H9 (cell line): ENCODE measurements around the gene ABCB8. TPM values are rescaled to one million over a fixed set of nuclear protein-coding genes. Genes with fewer than 3 reads are reported as not detected.

Source experiments
- DNase-seq: peaks from one replicate; pipeline ENCODE4 v3.0.0-alpha.2; 2017
- H2AFZ ChIP-seq: one replicate; pipeline ENCODE4 v1.6.1; 2013; ENCODE audit warnings: mild to moderate bottlenecking, low read length, control low read depth, moderate library complexity
- H2AK5ac ChIP-seq: 2 replicates; pipeline ENCODE4 v1.6.1; 2013; ENCODE audit warnings: low read length, control low read depth, mixed read lengths; ENCODE audit not compliant: insufficient read length
- H2BK120ac ChIP-seq: one replicate; pipeline ENCODE4 v1.6.1; 2013; ENCODE audit warnings: low read depth, mild to moderate bottlenecking, low read length, control low read depth, inconsistent platforms; ENCODE audit not compliant: poor library complexity, severe bottlenecking
- H2BK12ac ChIP-seq: 2 replicates; pipeline ENCODE4 v1.6.1; 2013; ENCODE audit warnings: low read length, control low read depth, mixed read lengths, low read depth; ENCODE audit not compliant: insufficient read length
- H2BK15ac ChIP-seq: 2 replicates; pipeline ENCODE4 v1.6.1; 2013; ENCODE audit warnings: low read depth, low read length, control low read depth
- H2BK20ac ChIP-seq: one replicate; pipeline ENCODE4 v1.6.1; 2013; ENCODE audit warnings: low read depth, mild to moderate bottlenecking, low read length, control low read depth, inconsistent platforms; ENCODE audit not compliant: poor library complexity, severe bottlenecking
- H2BK5ac ChIP-seq: 2 replicates; pipeline ENCODE4 v1.6.1; 2013; ENCODE audit warnings: low read length, control low read depth, mixed read lengths; ENCODE audit not compliant: insufficient read length
- H3K14ac ChIP-seq: 2 replicates; pipeline ENCODE4 v1.6.1; 2013; ENCODE audit warnings: low read length, control low read depth; ENCODE audit not compliant: insufficient read depth
- H3K18ac ChIP-seq: 2 replicates; pipeline ENCODE4 v1.6.1; 2013; ENCODE audit warnings: low read depth, mild to moderate bottlenecking, mixed read lengths, low read length, control low read depth; ENCODE audit not compliant: insufficient read length
- H3K23ac ChIP-seq: 2 replicates; pipeline ENCODE4 v1.6.1; 2013; ENCODE audit warnings: low read length, control low read depth, mixed read lengths, low read depth; ENCODE audit not compliant: insufficient read length
- H3K23me2 ChIP-seq: 2 replicates; pipeline ENCODE4 v1.6.1; 2013; ENCODE audit warnings: low read depth, mild to moderate bottlenecking, mixed read lengths, low read length, control low read depth; ENCODE audit not compliant: insufficient read length, poor library complexity, severe bottlenecking
- H3K27ac ChIP-seq: 2 replicates; pipeline ENCODE4 v1.5.1; 2013; ENCODE audit warnings: low read length, control low read depth, mixed read lengths, low read depth; ENCODE audit not compliant: insufficient read length
- H3K27me3 ChIP-seq: 2 replicates; pipeline ENCODE4 v1.6.1; 2013; ENCODE audit warnings: low read length, control low read depth, inconsistent platforms; ENCODE audit not compliant: insufficient read depth
- H3K4ac ChIP-seq: 2 replicates; pipeline ENCODE4 v1.6.1; 2013; ENCODE audit warnings: low read depth, mild to moderate bottlenecking, control low read depth, inconsistent platforms, low read length, moderate library complexity
- H3K4me1 ChIP-seq: 2 replicates; pipeline ENCODE4 v1.6.1; 2013; ENCODE audit warnings: low read length, control low read depth, inconsistent platforms; ENCODE audit not compliant: insufficient read depth
- H3K4me2 ChIP-seq: 2 replicates; pipeline ENCODE4 v1.6.1; 2013; ENCODE audit warnings: low read length, control low read depth, mixed read lengths; ENCODE audit not compliant: insufficient read length, insufficient read depth
- H3K56ac ChIP-seq: 2 replicates; pipeline ENCODE4 v1.6.1; 2013; ENCODE audit warnings: low read depth, mild to moderate bottlenecking, mixed read lengths, low read length, control low read depth; ENCODE audit not compliant: insufficient read length
- H3K79me1 ChIP-seq: 2 replicates; pipeline ENCODE4 v1.6.1; 2013; ENCODE audit warnings: low read depth, mild to moderate bottlenecking, moderate library complexity, low read length, control low read depth, inconsistent platforms; ENCODE audit not compliant: insufficient read depth, poor library complexity, severe bottlenecking
- H3K79me2 ChIP-seq: 2 replicates; pipeline ENCODE4 v1.6.1; 2013; ENCODE audit warnings: low read length, control low read depth, inconsistent platforms; ENCODE audit not compliant: insufficient read depth
- H3K9ac ChIP-seq: 2 replicates; pipeline ENCODE4 v1.6.1; 2013; ENCODE audit warnings: low read length, control low read depth, mixed read lengths; ENCODE audit not compliant: insufficient read length; ENCODE audit errors: extremely low read depth
- H3K9me3 ChIP-seq: one replicate; pipeline ENCODE4 v1.6.1; 2013; ENCODE audit warnings: low read depth, low read length, inconsistent platforms; ENCODE audit not compliant: control insufficient read depth
- H3T11ph ChIP-seq: one replicate; pipeline ENCODE4 v1.6.1; 2013; ENCODE audit warnings: mild to moderate bottlenecking, low read length, control low read depth, inconsistent platforms
- H4K20me1 ChIP-seq: one replicate; pipeline ENCODE4 v1.6.1; 2013; ENCODE audit not compliant: control insufficient read depth, insufficient read length, insufficient read depth
- H4K5ac ChIP-seq: 2 replicates; pipeline ENCODE4 v1.6.1; 2013; ENCODE audit warnings: low read depth, mild to moderate bottlenecking, mixed read lengths, low read length, control low read depth; ENCODE audit not compliant: insufficient read length
- H4K8ac ChIP-seq: replicated peaks from 2 replicates; pipeline ENCODE4 v1.6.1; 2013; ENCODE audit warnings: low read length, control low read depth, mixed read lengths, low read depth; ENCODE audit not compliant: insufficient read length
- H4K91ac ChIP-seq: 2 replicates; pipeline ENCODE4 v1.6.1; 2013; ENCODE audit warnings: low read depth, mild to moderate bottlenecking, moderate library complexity, mixed read lengths, low read length, control low read depth; ENCODE audit not compliant: insufficient read length
- H3K27ac Mint-ChIP-seq, 3 experiments: 2 replicates in 2 of 3; 3 replicates in 1 of 3; pipeline ENCODE4 v1.8.0; 2020 to 2021; ENCODE audit warnings: mixed read lengths in 3 of 3, mild to moderate bottlenecking in 1 of 3, moderate library complexity in 1 of 3
- H3K27me3 Mint-ChIP-seq: 2 replicates; pipeline ENCODE4 v1.8.0; 2021; ENCODE audit warnings: low read depth, mild to moderate bottlenecking, moderate library complexity, mixed read lengths
- H3K36me3 Mint-ChIP-seq, 3 experiments: 2 replicates in 2 of 3; 3 replicates in 1 of 3; pipeline ENCODE4 v1.8.0; 2020 to 2021; ENCODE audit warnings: low read depth in 3 of 3, mixed read lengths in 3 of 3; ENCODE audit not compliant: insufficient read depth in 1 of 3
- H3K4me1 Mint-ChIP-seq, 2 experiments: 2 replicates each; pipeline ENCODE4 v1.8.0; 2020; ENCODE audit warnings: mixed read lengths in 2 of 2
- H3K4me3 Mint-ChIP-seq, 2 experiments: 2 replicates in 1 of 2; 3 replicates in 1 of 2; pipeline ENCODE4 v1.8.0; 2020 to 2021; ENCODE audit warnings: mild to moderate bottlenecking in 2 of 2, mixed read lengths in 2 of 2, moderate library complexity in 1 of 2
- H3K9me3 Mint-ChIP-seq, 2 experiments: 2 replicates in 1 of 2; 3 replicates in 1 of 2; pipeline ENCODE4 v1.8.0; 2020; ENCODE audit warnings: mild to moderate bottlenecking in 2 of 2, mixed read lengths in 2 of 2, moderate library complexity in 1 of 2
- WGBS: extraction: QIAGEN DNeasy Blood & Tissue Kit; methylation state at CpG from one replicate; pipeline ENCODE4 v1.1.7; 2013; ENCODE audit warnings: missing lambda C conversion rate, low lambda C conversion rate, mixed read lengths; ENCODE audit not compliant: insufficient read length; ENCODE audit errors: extremely low coverage; 5-methylcytosine and 5-hydroxymethylcytosine counted together
- total RNA-seq: library from RNA; stranded (reverse); gene quantifications from 2 replicates; pipeline ENCODE4 v1.2.1, GENCODE V29; 2021
- TF ChIP-seq, protein P1 (sequence below): fragments of 200-600 bp; sonication (generic); conservative IDR thresholded peaks from 3 replicates; pipeline ENCODE4 v1.8.0; 2021; ENCODE audit warnings: antibody characterized with exemption, mild to moderate bottlenecking

The ABCB8 gene
- total RNA-seq, 1 experiment from 2014 or later, result 22.1 TPM

DNA sequence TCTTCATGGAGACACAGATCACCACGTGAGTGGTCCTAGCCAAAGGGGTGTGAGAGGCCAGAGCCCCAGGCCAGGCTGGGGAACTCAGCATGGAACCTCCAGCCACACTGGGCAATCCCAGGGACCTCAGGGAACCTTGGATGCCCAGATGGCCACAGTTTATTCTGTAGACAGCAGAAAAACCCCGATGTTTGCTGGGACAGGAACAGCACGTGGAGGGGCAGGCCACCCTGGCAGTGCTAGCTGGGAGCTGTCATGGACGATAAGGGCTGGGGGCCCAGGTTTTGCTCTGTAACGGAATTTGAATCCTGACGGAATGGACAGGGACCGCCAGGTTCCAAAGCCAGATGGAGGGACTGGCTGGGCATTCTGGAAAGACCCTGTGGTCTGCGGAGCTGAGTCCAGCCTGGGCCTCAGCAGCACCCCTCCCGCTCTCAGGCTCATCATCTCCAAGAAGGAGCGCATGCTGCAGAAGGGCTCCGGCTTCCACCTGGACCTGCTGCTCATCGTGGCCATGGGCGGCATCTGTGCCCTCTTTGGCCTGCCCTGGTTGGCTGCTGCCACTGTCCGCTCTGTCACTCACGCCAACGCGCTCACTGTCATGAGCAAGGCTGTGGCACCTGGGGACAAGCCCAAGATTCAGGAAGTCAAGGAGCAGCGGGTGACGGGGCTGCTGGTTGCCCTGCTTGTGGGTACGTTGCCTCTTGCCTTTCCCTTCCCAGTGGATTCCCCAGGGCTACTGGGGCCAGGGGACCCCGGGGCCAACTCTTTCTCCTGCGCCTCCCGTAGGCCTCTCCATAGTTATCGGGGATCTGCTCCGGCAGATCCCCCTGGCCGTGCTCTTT lies 46.8 kb downstream of the ABCB8 start:
- TF ChIP-seq, protein P1, sequence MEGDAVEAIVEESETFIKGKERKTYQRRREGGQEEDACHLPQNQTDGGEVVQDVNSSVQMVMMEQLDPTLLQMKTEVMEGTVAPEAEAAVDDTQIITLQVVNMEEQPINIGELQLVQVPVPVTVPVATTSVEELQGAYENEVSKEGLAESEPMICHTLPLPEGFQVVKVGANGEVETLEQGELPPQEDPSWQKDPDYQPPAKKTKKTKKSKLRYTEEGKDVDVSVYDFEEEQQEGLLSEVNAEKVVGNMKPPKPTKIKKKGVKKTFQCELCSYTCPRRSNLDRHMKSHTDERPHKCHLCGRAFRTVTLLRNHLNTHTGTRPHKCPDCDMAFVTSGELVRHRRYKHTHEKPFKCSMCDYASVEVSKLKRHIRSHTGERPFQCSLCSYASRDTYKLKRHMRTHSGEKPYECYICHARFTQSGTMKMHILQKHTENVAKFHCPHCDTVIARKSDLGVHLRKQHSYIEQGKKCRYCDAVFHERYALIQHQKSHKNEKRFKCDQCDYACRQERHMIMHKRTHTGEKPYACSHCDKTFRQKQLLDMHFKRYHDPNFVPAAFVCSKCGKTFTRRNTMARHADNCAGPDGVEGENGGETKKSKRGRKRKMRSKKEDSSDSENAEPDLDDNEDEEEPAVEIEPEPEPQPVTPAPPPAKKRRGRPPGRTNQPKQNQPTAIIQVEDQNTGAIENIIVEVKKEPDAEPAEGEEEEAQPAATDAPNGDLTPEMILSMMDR, result no peak
- Histone ChIP-seq H3K79me1 (no peaks in the 10 kb centered on the region), H2BK5ac (no peak overlapping the region), H3K4ac (no peak overlapping the region), H3K9ac (no peak overlapping the region), H3K4me2 (no peak overlapping the region), H2AFZ (no peak overlapping the region), H3K4me1 (no peaks in the 10 kb centered on the region), H2BK20ac (no peak overlapping the region), H2BK15ac (no peak overlapping the region), H3K18ac (no peak overlapping the region), H3K23ac (no peak overlapping the region), H2AK5ac (no peak overlapping the region), H4K5ac (no peak overlapping the region), H3K14ac (no peak overlapping the region), H3K27ac (no peak overlapping the region), H3K56ac (no peak overlapping the region), H2BK12ac (no peak overlapping the region), H3K9me3 (no peaks in the 10 kb centered on the region), H4K91ac (no peak overlapping the region), H4K20me1 (no peaks in the 10 kb centered on the region), H3K27me3 (no peaks in the 10 kb centered on the region), H4K8ac (no peak overlapping the region), H3K23me2 (no peaks in the 10 kb centered on the region), H3K79me2 (no peaks in the 10 kb centered on the region; the same call in 1 of the 2 replicates), H3T11ph (no peak overlapping the region), H2BK120ac (no peak overlapping the region)
- peaks cover 1% of the 10 kb centered on the region; the same call in 1 of the 2 replicates for H3K27me3 Mint-ChIP-seq
- H3K9me3 Mint-ChIP-seq, result no peaks in the 10 kb centered on the region
- peaks cover 26 to 52% (median 50%) of the 10 kb centered on the region in 3 experiments for H3K36me3 Mint-ChIP-seq
- H3K27ac Mint-ChIP-seq, result no peak overlapping the region
- no peak overlapping the region for H3K4me3 Mint-ChIP-seq
- no CpG with 5 or more reads among the region's 26 CpGs for WGBS
- H3K4me1 Mint-ChIP-seq, result peaks cover 24 to 30% of the 10 kb centered on the region in 2 experiments
- no peak for DNase-seq
